Ishikawa (cell line): ENCODE data around the gene TBKBP1.

Source experiments
- CEBPB ChIP-seq: IDR thresholded peaks from 2 replicates; pipeline ENCODE4 v1.6.1; 2012
- CREB1 ChIP-seq: IDR thresholded peaks from 2 replicates; pipeline ENCODE4 v1.6.1; 2012; ENCODE audit warnings: low read depth
- EGR1 ChIP-seq: IDR thresholded peaks from 2 replicates; pipeline ENCODE4 v1.6.1; 2012
- EP300 ChIP-seq: IDR thresholded peaks from 2 replicates; pipeline ENCODE4 v1.6.1; 2012; ENCODE audit warnings: borderline replicate concordance
- FOXM1 ChIP-seq: IDR thresholded peaks from 2 replicates; pipeline ENCODE4 v1.6.1; 2012; ENCODE audit warnings: low read depth, borderline replicate concordance
- MAX ChIP-seq: IDR thresholded peaks from 2 replicates; pipeline ENCODE4 v1.6.1; 2012
- NFIC ChIP-seq: IDR thresholded peaks from 2 replicates; pipeline ENCODE4 v1.6.1; 2012
- RAD21 ChIP-seq: IDR thresholded peaks from 2 replicates; pipeline ENCODE4 v1.6.1; 2012; ENCODE audit warnings: low read depth
- REST ChIP-seq: IDR thresholded peaks from 2 replicates; pipeline ENCODE4 v1.6.1; 2012; ENCODE audit warnings: low read depth, mild to moderate bottlenecking
- TAF1 ChIP-seq: IDR thresholded peaks from 2 replicates; pipeline ENCODE4 v1.6.1; 2012; ENCODE audit warnings: low read depth, mild to moderate bottlenecking
- TCF12 ChIP-seq: IDR thresholded peaks from 2 replicates; pipeline ENCODE4 v1.6.1; 2012; ENCODE audit warnings: low read depth
- TEAD4 ChIP-seq: IDR thresholded peaks from 2 replicates; pipeline ENCODE4 v1.6.1; 2012
- YY1 ChIP-seq: IDR thresholded peaks from 2 replicates; pipeline ENCODE4 v1.6.1; 2012; ENCODE audit warnings: low read depth
- ZBTB7A ChIP-seq: IDR thresholded peaks from 2 replicates; pipeline ENCODE4 v1.6.1; 2012; ENCODE audit warnings: low read depth
- TF ChIP-seq, protein P1 (sequence below): IDR thresholded peaks from 2 replicates; pipeline ENCODE4 v1.6.1; 2012

TBKBP1 gene

DNA sequence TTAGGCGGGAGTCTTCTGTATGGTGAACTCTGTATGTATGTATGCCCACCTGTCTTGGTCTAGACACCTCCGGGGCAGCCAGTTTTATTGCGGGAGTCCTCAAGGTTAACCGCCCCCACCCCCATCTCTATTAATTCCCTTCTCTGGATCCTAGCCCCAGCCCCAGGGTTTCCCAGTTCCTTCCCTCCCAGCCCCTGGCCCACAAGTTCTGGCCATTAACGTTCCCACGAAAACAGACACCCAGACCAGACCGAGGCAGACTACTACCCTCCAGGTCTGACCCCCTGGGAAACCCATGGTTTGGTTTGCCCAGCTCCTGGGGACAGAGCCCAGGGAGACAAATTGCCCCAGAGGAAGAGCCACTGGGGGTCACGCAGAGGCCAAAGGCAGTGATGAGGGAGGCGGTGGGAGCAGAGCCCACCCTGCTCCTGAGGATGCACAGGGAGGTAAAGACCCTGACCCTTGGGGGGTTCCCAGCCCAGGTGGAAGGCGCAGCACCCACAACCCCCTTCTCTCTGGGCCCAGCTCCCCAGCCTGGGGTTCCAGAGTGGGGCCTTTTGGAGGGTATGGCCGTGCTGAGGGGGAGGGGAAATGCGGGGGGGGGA, 8.5 kb downstream of the TBKBP1 start:
- TF ChIP-seq RAD21 (no peak), TEAD4 (no peak), NFIC (no peak), TCF12 (no peak), EP300 (no peak), CEBPB (no peak), CREB1 (no peak), EGR1 (no peak), MAX (no peak), YY1 (no peak), ZBTB7A (no peak), REST (no peak), TAF1 (no peak), FOXM1 (no peak)
- TF ChIP-seq, protein P1, sequence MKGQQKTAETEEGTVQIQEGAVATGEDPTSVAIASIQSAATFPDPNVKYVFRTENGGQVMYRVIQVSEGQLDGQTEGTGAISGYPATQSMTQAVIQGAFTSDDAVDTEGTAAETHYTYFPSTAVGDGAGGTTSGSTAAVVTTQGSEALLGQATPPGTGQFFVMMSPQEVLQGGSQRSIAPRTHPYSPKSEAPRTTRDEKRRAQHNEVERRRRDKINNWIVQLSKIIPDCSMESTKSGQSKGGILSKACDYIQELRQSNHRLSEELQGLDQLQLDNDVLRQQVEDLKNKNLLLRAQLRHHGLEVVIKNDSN, result no peak

DNA sequence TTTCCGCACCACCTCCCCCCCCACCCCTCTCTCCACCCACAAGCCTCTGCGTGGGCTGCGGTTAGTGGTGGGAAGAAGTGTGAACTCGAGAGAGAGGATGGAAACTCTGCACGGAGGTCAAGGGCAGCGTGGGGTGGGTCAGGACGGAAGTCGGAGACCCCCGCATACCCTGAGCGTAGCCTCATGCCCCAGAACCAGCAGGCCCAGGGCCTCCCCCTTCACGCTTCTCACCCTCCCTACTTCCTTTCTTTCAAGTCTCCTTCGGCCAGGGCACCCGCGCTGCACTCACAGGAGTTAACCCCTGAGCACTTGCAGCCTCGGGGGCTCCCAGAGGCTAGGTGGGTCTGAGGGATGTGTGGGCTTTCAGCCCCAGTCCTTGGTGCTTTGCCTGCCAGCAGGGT, 9.2 kb downstream of the TBKBP1 start:
- TF ChIP-seq TCF12 (no peak), FOXM1 (no peak)

- TF ChIP-seq CREB1 (no peak), EGR1 (no peak), NFIC (no peak), MAX (no peak), CEBPB (no peak), RAD21 (no peak), TCF12 (no peak), YY1 (no peak), REST (no peak), ZBTB7A (no peak), FOXM1 (no peak), TEAD4 (no peak), TAF1 (no peak), EP300 (no peak)
- TF ChIP-seq, protein P1, result no peak
Measured at GRCh38 chr17:47703671-47704070, 9.7 kb downstream of the TBKBP1 start.

GRCh38 chr17:47704116-47704515, 10.2 kb downstream of the TBKBP1 start:
- TF ChIP-seq CEBPB, result no peak
- TF ChIP-seq, protein P1, result no peak

GRCh38 chr17:47704736-47705135, 10.8 kb downstream of the TBKBP1 start:
- TF ChIP-seq FOXM1, result no peak
- TF ChIP-seq, protein P1, result no peak
- no peak for TF ChIP-seq TAF1
- no peak for TF ChIP-seq RAD21
- no peak for TF ChIP-seq EGR1
- no peak for TF ChIP-seq NFIC
- no peak for TF ChIP-seq TEAD4
- no peak for TF ChIP-seq YY1
- no peak for TF ChIP-seq TCF12
- no peak for TF ChIP-seq ZBTB7A
- TF ChIP-seq CREB1, result no peak
- no peak for TF ChIP-seq EP300
- TF ChIP-seq CEBPB, result no peak
- TF ChIP-seq MAX, result no peak
- no peak for TF ChIP-seq REST
